H9 (cell line): ENCODE data around the gene PIP4K2A. TPM values are rescaled to one million over a fixed set of nuclear protein-coding genes. Genes with fewer than 3 reads are reported as not detected.

ENCODE experiments used
- DNase-seq: peaks from one replicate; pipeline ENCODE4 v3.0.0-alpha.2; 2017
- H2AFZ ChIP-seq: one replicate; pipeline ENCODE4 v1.6.1; 2013; ENCODE audit warnings: mild to moderate bottlenecking, low read length, control low read depth, moderate library complexity
- H2AK5ac ChIP-seq: 2 replicates; pipeline ENCODE4 v1.6.1; 2013; ENCODE audit warnings: low read length, control low read depth, mixed read lengths; ENCODE audit not compliant: insufficient read length
- H2BK120ac ChIP-seq: one replicate; pipeline ENCODE4 v1.6.1; 2013; ENCODE audit warnings: low read depth, mild to moderate bottlenecking, low read length, control low read depth, inconsistent platforms; ENCODE audit not compliant: poor library complexity, severe bottlenecking
- H2BK12ac ChIP-seq: 2 replicates; pipeline ENCODE4 v1.6.1; 2013; ENCODE audit warnings: low read length, control low read depth, mixed read lengths, low read depth; ENCODE audit not compliant: insufficient read length
- H2BK15ac ChIP-seq: 2 replicates; pipeline ENCODE4 v1.6.1; 2013; ENCODE audit warnings: low read depth, low read length, control low read depth
- H2BK20ac ChIP-seq: one replicate; pipeline ENCODE4 v1.6.1; 2013; ENCODE audit warnings: low read depth, mild to moderate bottlenecking, low read length, control low read depth, inconsistent platforms; ENCODE audit not compliant: poor library complexity, severe bottlenecking
- H2BK5ac ChIP-seq: 2 replicates; pipeline ENCODE4 v1.6.1; 2013; ENCODE audit warnings: low read length, control low read depth, mixed read lengths; ENCODE audit not compliant: insufficient read length
- H3K14ac ChIP-seq: 2 replicates; pipeline ENCODE4 v1.6.1; 2013; ENCODE audit warnings: low read length, control low read depth; ENCODE audit not compliant: insufficient read depth
- H3K18ac ChIP-seq: 2 replicates; pipeline ENCODE4 v1.6.1; 2013; ENCODE audit warnings: low read depth, mild to moderate bottlenecking, mixed read lengths, low read length, control low read depth; ENCODE audit not compliant: insufficient read length
- H3K23ac ChIP-seq: 2 replicates; pipeline ENCODE4 v1.6.1; 2013; ENCODE audit warnings: low read length, control low read depth, mixed read lengths, low read depth; ENCODE audit not compliant: insufficient read length
- H3K23me2 ChIP-seq: 2 replicates; pipeline ENCODE4 v1.6.1; 2013; ENCODE audit warnings: low read depth, mild to moderate bottlenecking, mixed read lengths, low read length, control low read depth; ENCODE audit not compliant: insufficient read length, poor library complexity, severe bottlenecking
- H3K27ac ChIP-seq: 2 replicates; pipeline ENCODE4 v1.5.1; 2013; ENCODE audit warnings: low read length, control low read depth, mixed read lengths, low read depth; ENCODE audit not compliant: insufficient read length
- H3K27me3 ChIP-seq: 2 replicates; pipeline ENCODE4 v1.6.1; 2013; ENCODE audit warnings: low read length, control low read depth, inconsistent platforms; ENCODE audit not compliant: insufficient read depth
- H3K4ac ChIP-seq: 2 replicates; pipeline ENCODE4 v1.6.1; 2013; ENCODE audit warnings: low read depth, mild to moderate bottlenecking, control low read depth, inconsistent platforms, low read length, moderate library complexity
- H3K4me1 ChIP-seq: 2 replicates; pipeline ENCODE4 v1.6.1; 2013; ENCODE audit warnings: low read length, control low read depth, inconsistent platforms; ENCODE audit not compliant: insufficient read depth
- H3K4me2 ChIP-seq: 2 replicates; pipeline ENCODE4 v1.6.1; 2013; ENCODE audit warnings: low read length, control low read depth, mixed read lengths; ENCODE audit not compliant: insufficient read length, insufficient read depth
- H3K56ac ChIP-seq: 2 replicates; pipeline ENCODE4 v1.6.1; 2013; ENCODE audit warnings: low read depth, mild to moderate bottlenecking, mixed read lengths, low read length, control low read depth; ENCODE audit not compliant: insufficient read length
- H3K79me1 ChIP-seq: 2 replicates; pipeline ENCODE4 v1.6.1; 2013; ENCODE audit warnings: low read depth, mild to moderate bottlenecking, moderate library complexity, low read length, control low read depth, inconsistent platforms; ENCODE audit not compliant: insufficient read depth, poor library complexity, severe bottlenecking
- H3K79me2 ChIP-seq: 2 replicates; pipeline ENCODE4 v1.6.1; 2013; ENCODE audit warnings: low read length, control low read depth, inconsistent platforms; ENCODE audit not compliant: insufficient read depth
- H3K9ac ChIP-seq: 2 replicates; pipeline ENCODE4 v1.6.1; 2013; ENCODE audit warnings: low read length, control low read depth, mixed read lengths; ENCODE audit not compliant: insufficient read length; ENCODE audit errors: extremely low read depth
- H3K9me3 ChIP-seq: one replicate; pipeline ENCODE4 v1.6.1; 2013; ENCODE audit warnings: low read depth, low read length, inconsistent platforms; ENCODE audit not compliant: control insufficient read depth
- H3T11ph ChIP-seq: one replicate; pipeline ENCODE4 v1.6.1; 2013; ENCODE audit warnings: mild to moderate bottlenecking, low read length, control low read depth, inconsistent platforms
- H4K20me1 ChIP-seq: one replicate; pipeline ENCODE4 v1.6.1; 2013; ENCODE audit not compliant: control insufficient read depth, insufficient read length, insufficient read depth
- H4K5ac ChIP-seq: 2 replicates; pipeline ENCODE4 v1.6.1; 2013; ENCODE audit warnings: low read depth, mild to moderate bottlenecking, mixed read lengths, low read length, control low read depth; ENCODE audit not compliant: insufficient read length
- H4K8ac ChIP-seq: replicated peaks from 2 replicates; pipeline ENCODE4 v1.6.1; 2013; ENCODE audit warnings: low read length, control low read depth, mixed read lengths, low read depth; ENCODE audit not compliant: insufficient read length
- H4K91ac ChIP-seq: 2 replicates; pipeline ENCODE4 v1.6.1; 2013; ENCODE audit warnings: low read depth, mild to moderate bottlenecking, moderate library complexity, mixed read lengths, low read length, control low read depth; ENCODE audit not compliant: insufficient read length
- H3K27ac Mint-ChIP-seq, 3 experiments: 2 replicates in 2 of 3; 3 replicates in 1 of 3; pipeline ENCODE4 v1.8.0; 2020 to 2021; ENCODE audit warnings: mixed read lengths in 3 of 3, mild to moderate bottlenecking in 1 of 3, moderate library complexity in 1 of 3
- H3K27me3 Mint-ChIP-seq: 2 replicates; pipeline ENCODE4 v1.8.0; 2021; ENCODE audit warnings: low read depth, mild to moderate bottlenecking, moderate library complexity, mixed read lengths
- H3K36me3 Mint-ChIP-seq, 3 experiments: 2 replicates in 2 of 3; 3 replicates in 1 of 3; pipeline ENCODE4 v1.8.0; 2020 to 2021; ENCODE audit warnings: low read depth in 3 of 3, mixed read lengths in 3 of 3; ENCODE audit not compliant: insufficient read depth in 1 of 3
- H3K4me1 Mint-ChIP-seq, 2 experiments: 2 replicates each; pipeline ENCODE4 v1.8.0; 2020; ENCODE audit warnings: mixed read lengths in 2 of 2
- H3K4me3 Mint-ChIP-seq, 2 experiments: 2 replicates in 1 of 2; 3 replicates in 1 of 2; pipeline ENCODE4 v1.8.0; 2020 to 2021; ENCODE audit warnings: mild to moderate bottlenecking in 2 of 2, mixed read lengths in 2 of 2, moderate library complexity in 1 of 2
- H3K9me3 Mint-ChIP-seq, 2 experiments: 2 replicates in 1 of 2; 3 replicates in 1 of 2; pipeline ENCODE4 v1.8.0; 2020; ENCODE audit warnings: mild to moderate bottlenecking in 2 of 2, mixed read lengths in 2 of 2, moderate library complexity in 1 of 2
- CTCF ChIP-seq: fragments of 200-600 bp; sonication (generic); conservative IDR thresholded peaks from 3 replicates; pipeline ENCODE4 v1.8.0; 2021; ENCODE audit warnings: antibody characterized with exemption, mild to moderate bottlenecking
- WGBS: extraction: QIAGEN DNeasy Blood & Tissue Kit; methylation state at CpG from one replicate; pipeline ENCODE4 v1.1.7; 2013; ENCODE audit warnings: missing lambda C conversion rate, low lambda C conversion rate, mixed read lengths; ENCODE audit not compliant: insufficient read length; ENCODE audit errors: extremely low coverage; 5-methylcytosine and 5-hydroxymethylcytosine counted together
- total RNA-seq: library from RNA; stranded (reverse); gene quantifications from 2 replicates; pipeline ENCODE4 v1.2.1, GENCODE V29; 2021

PIP4K2A gene
- total RNA-seq, 1 experiment from 2014 or later: 33.6 TPM

GRCh38 chr10:22548344-22548743, 166.0 kb downstream of the PIP4K2A start:
- H3K9me3 ChIP-seq: no peaks in the 10 kb centered on the region
- H3K4me1 Mint-ChIP-seq: peaks cover 7 to 18% of the 10 kb centered on the region in 2 experiments
- H3K23me2 ChIP-seq: no peaks in the 10 kb centered on the region
- no peak overlapping the region for H4K91ac ChIP-seq
- H3K27ac Mint-ChIP-seq: no peak overlapping the region
- peaks cover 21 to 35% (median 33%) of the 10 kb centered on the region in 3 experiments; a peak in 6 of 7 replicates for H3K36me3 Mint-ChIP-seq
- H2AFZ ChIP-seq: no peak overlapping the region
- H2BK12ac ChIP-seq: no peak overlapping the region
- no peak overlapping the region for H2BK15ac ChIP-seq
- no peaks in the 10 kb centered on the region for H3K27me3 ChIP-seq
- no peak overlapping the region for H2AK5ac ChIP-seq
- H4K8ac ChIP-seq: no peak overlapping the region
- no peak overlapping the region for H3K4ac ChIP-seq
- no peak for DNase-seq
- H3K79me2 ChIP-seq: no peaks in the 10 kb centered on the region
- H4K20me1 ChIP-seq: no peaks in the 10 kb centered on the region
- no peak overlapping the region for H2BK20ac ChIP-seq
- WGBS: no CpG with 5 or more reads among the region's 1 CpG
- no peak overlapping the region for H3K4me2 ChIP-seq
- no peak overlapping the region for H2BK5ac ChIP-seq
- H2BK120ac ChIP-seq: no peak overlapping the region
- TF ChIP-seq CTCF: no peak
- H3K23ac ChIP-seq: no peak overlapping the region
- H3T11ph ChIP-seq: no peak overlapping the region
- H3K27ac ChIP-seq: no peak overlapping the region
- no peaks in the 10 kb centered on the region for H3K9me3 Mint-ChIP-seq
- H3K18ac ChIP-seq: no peak overlapping the region
- no peak overlapping the region for H3K14ac ChIP-seq
- H4K5ac ChIP-seq: no peak overlapping the region
- peaks cover 6% of the 10 kb centered on the region; the same call in 1 of the 2 replicates for H3K4me1 ChIP-seq
- no peaks in the 10 kb centered on the region for H3K79me1 ChIP-seq
- H3K4me3 Mint-ChIP-seq: no peak overlapping the region
- H3K9ac ChIP-seq: no peak overlapping the region
- H3K56ac ChIP-seq: no peak overlapping the region
- H3K27me3 Mint-ChIP-seq: no peaks in the 10 kb centered on the region
